Loucy (cell line): ENCODE measurements around the gene EPHA5.

Experiments
- CTCF ChIP-seq: fragments of 200-600 bp; sonication (generic); conservative IDR thresholded peaks from 2 replicates; pipeline ENCODE4 v1.5.1; 2014; ENCODE audit warnings: mild to moderate bottlenecking, antibody characterized with exemption, low read length
- EZH2phosphoT487 ChIP-seq: fragments of 200-600 bp; IDR thresholded peaks from 2 replicates; pipeline ENCODE4 v1.6.1; 2018; ENCODE audit warnings: antibody characterized with exemption, mild to moderate bottlenecking, moderate library complexity, borderline replicate concordance

- TF ChIP-seq CTCF (no peak), EZH2phosphoT487 (no peak)
Observed at GRCh38 chr4:65343342-65343741, 326.9 kb downstream of the EPHA5 start.
